ENCODE results near the gene ZBED6. TPM values are rescaled to one million over a fixed set of nuclear protein-coding genes. Genes with fewer than 3 reads are reported as not detected.

The ZBED6 gene
- total and polyA plus RNA-seq, 2 of the 4 experiments (the other 2 are of a cell fraction): 3.8 to 26.2 TPM

DNA sequence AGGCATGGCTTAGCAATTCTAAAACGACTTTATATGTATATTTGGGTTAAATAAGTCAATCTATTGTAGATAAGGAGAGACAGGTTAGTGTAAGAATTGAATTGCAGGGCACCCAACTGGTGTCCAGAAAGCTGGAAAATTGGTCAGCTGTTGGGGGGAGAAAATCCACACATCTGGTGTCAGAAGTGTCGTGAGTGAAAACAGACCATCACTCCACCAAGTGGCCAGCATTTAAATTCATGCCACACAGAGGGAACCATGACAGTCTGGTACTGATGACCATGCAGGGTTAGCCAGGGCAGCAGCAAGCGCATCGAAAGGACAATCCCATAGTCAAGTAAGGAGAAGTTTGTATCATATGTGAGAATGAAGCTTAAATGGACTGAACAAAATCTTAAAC, 18.8 kb upstream of the ZBED6 start:
- H3K4ac ChIP-seq (ENCODE audit: low read depth, low read length): no peak overlapping the region
- H3K4me1 ChIP-seq (ENCODE audit: control insufficient read depth, insufficient read depth, low read length): no peaks in the 10 kb centered on the region
- no peak overlapping the region for H3K4me3 ChIP-seq (ENCODE audit: insufficient read depth, low read depth, low read length)
- no peak overlapping the region for H2BK5ac ChIP-seq (ENCODE audit: low read depth, low read length, poor library complexity, severe bottlenecking)
- H3K27ac ChIP-seq (ENCODE audit: insufficient read depth, low read length): no peak overlapping the region
- H4K8ac ChIP-seq (ENCODE audit: low read depth in 2 of 2, low read length in 2 of 2): no peak overlapping the region
- no peak overlapping the region for H3K9ac ChIP-seq (ENCODE audit: low read depth, low read length)
- no peak overlapping the region for H2AK5ac ChIP-seq (ENCODE audit: low read depth, low read length)
- H3K14ac ChIP-seq (replicated peaks; ENCODE audit: low read depth, low read length): no peak overlapping the region
- BruUV-seq (replicated peaks): no TSS peak
- H2BK20ac ChIP-seq (ENCODE audit: low read depth, low read length): no peak overlapping the region
- H2BK15ac ChIP-seq (ENCODE audit: low read depth, low read length): no peak overlapping the region
- H3K23ac ChIP-seq (ENCODE audit: low read depth, low read length): no peak overlapping the region
- H4K20me1 ChIP-seq (ENCODE audit: insufficient read depth, low read length): no peaks in the 10 kb centered on the region
- POLR2A ChIA-PET (ENCODE audit: unreplicated experiment): no interaction called here
- in situ Hi-C loops (cut with MboI; ENCODE audit: low sequenced_read_pairs) (no loop called here), intact Hi-C loops (cut with micrococcal nuclease) (no loop called here), dilution Hi-C loops (cut with HindIII; ENCODE audit: low sequenced_read_pairs, unreplicated experiment) (no loop called here)
- H3K4me2 ChIP-seq (ENCODE audit: low read depth, low read length): no peak overlapping the region
- ATAC-seq (ENCODE audit: low read depth): peak; percentile 56; the same call in 1 of the 2 replicates
- DNase-seq: no peak
- no peaks in the 10 kb centered on the region for H3K36me3 ChIP-seq (ENCODE audit: control insufficient read depth, insufficient read depth, low read length)
- CTCF ChIA-PET: no interaction called here
- H4K5ac ChIP-seq (ENCODE audit: low read depth, low read length): no peak overlapping the region
- no peak for TF ChIP-seq MAZ (IDR thresholded peaks at IDR 0.05; ENCODE audit: borderline replicate concordance, low read depth, low read length)
- TF ChIP-seq CHD1 (IDR thresholded peaks at IDR 0.05; ENCODE audit: low read depth, low read length): no peak
- TF ChIP-seq NFE2L2 (IDR thresholded peaks at IDR 0.05; ENCODE audit: low read depth, low read length): no peak
- TF ChIP-seq MAFK (IDR thresholded peaks at IDR 0.05; ENCODE audit: low read depth, low read length): no peak
- no peak for TF ChIP-seq USF2 (IDR thresholded peaks at IDR 0.05; ENCODE audit: low read depth, low read length)
- no peak for TF ChIP-seq BHLHE40 (IDR thresholded peaks at IDR 0.05; ENCODE audit: low read depth, low read length)
- TF ChIP-seq SMC3 (IDR thresholded peaks at IDR 0.05; ENCODE audit: low read depth, low read length): no peak
- H3K9me1 ChIP-seq (ENCODE audit: insufficient read depth, low read length): no peaks in the 10 kb centered on the region
- H2BK120ac ChIP-seq (ENCODE audit: low read depth, low read length): no peak overlapping the region
- H3K27me3 ChIP-seq (ENCODE audit: control insufficient read depth, insufficient read depth, low read length): peaks cover 3% of the 10 kb centered on the region; the same call in 1 of the 2 replicates
- no peak overlapping the region for H3K18ac ChIP-seq (ENCODE audit: low read depth, low read length)
- no peak overlapping the region for H2AK9ac ChIP-seq (replicated peaks; ENCODE audit: low read depth, low read length, poor library complexity)
- no peak overlapping the region for H3K56ac ChIP-seq (ENCODE audit: extremely low read depth, insufficient read depth, low read length)
- no peak overlapping the region for H2AFZ ChIP-seq (replicated peaks; ENCODE audit: low read length, poor library complexity)
- no peaks in the 10 kb centered on the region for H3K79me1 ChIP-seq (ENCODE audit: low read depth in 1 of 2, low read length in 2 of 2)
- H4K91ac ChIP-seq (ENCODE audit: insufficient read depth, low read depth, low read length): no peak overlapping the region
- H3K9me3 ChIP-seq (ENCODE audit: control insufficient read depth, insufficient read depth, low read length): no peaks in the 10 kb centered on the region
- no CpG with 5 or more reads among the region's 4 CpGs for WGBS, 2 experiments (ENCODE audit: extremely low coverage in 2 of 2, insufficient read length in 1 of 2)

Measured in IMR-90 (cell line).